Measurements from ENCODE around the gene RINT1.
"Not testable (repeated sequence)": the region's sequence is repeated elsewhere in the genome, so short reads cannot be mapped to it uniquely, and the experiment has no call there.

The RINT1 gene

GRCh38 chr7:105531792-105532671, at the start of gene RINT1:
RINT1 (plus strand) TSS chr7:105532201; CDS start chr7:105532316, 115 bp downstream.
- FAIRE-seq (peak; percentile 67), DNase-seq (ENCODE audit: insufficient read length, low spot score) (peak; percentile 90)
- TF ChIP-seq POLR2A (IDR thresholded peaks at IDR 0.05; ENCODE audit: low read depth, low read length): peak; percentile 99

- DNase-seq (ENCODE audit: insufficient read length, low spot score) (peak; percentile 25), FAIRE-seq (peak; percentile 20)
- TF ChIP-seq POLR2A (IDR thresholded peaks at IDR 0.05; ENCODE audit: low read depth, low read length): no peak
These were observed 44.1 kb upstream of the RINT1 start for GRCh38 chr7:105487579-105488571.

GRCh38 chr7:105489409-105489808, 42.6 kb upstream of the RINT1 start:
- DNase-seq (ENCODE audit: insufficient read length, low spot score): no peak
- no peak for TF ChIP-seq POLR2A (IDR thresholded peaks at IDR 0.05; ENCODE audit: low read depth, low read length)
- no peak for FAIRE-seq

- no peak for FAIRE-seq
These were observed 38.6 kb upstream of the RINT1 start for GRCh38 chr7:105493196-105493922.

GRCh38 chr7:105493923-105494315, 38.1 kb upstream of the RINT1 start:
- DNase-seq (ENCODE audit: insufficient read length, low spot score): no peak
- no peak for TF ChIP-seq POLR2A (IDR thresholded peaks at IDR 0.05; ENCODE audit: low read depth, low read length)

More at GRCh38 chr7:105493196-105493922, 38.6 kb upstream of the RINT1 start:
- no peak for TF ChIP-seq POLR2A (IDR thresholded peaks at IDR 0.05; ENCODE audit: low read depth, low read length)
- no peak for DNase-seq (ENCODE audit: insufficient read length, low spot score)

GRCh38 chr7:105496521-105496920, 35.5 kb upstream of the RINT1 start:
- no peak for FAIRE-seq
- DNase-seq (ENCODE audit: insufficient read length, low spot score): no peak
- TF ChIP-seq POLR2A (IDR thresholded peaks at IDR 0.05; ENCODE audit: low read depth, low read length): no peak

More at GRCh38 chr7:105493923-105494315, 38.1 kb upstream of the RINT1 start:
- no peak for FAIRE-seq

GRCh38 chr7:105497016-105497415, 35.0 kb upstream of the RINT1 start:
- no peak for FAIRE-seq
- no peak for TF ChIP-seq POLR2A (IDR thresholded peaks at IDR 0.05; ENCODE audit: low read depth, low read length)
- DNase-seq (ENCODE audit: insufficient read length, low spot score): no peak

- TF ChIP-seq POLR2A (IDR thresholded peaks at IDR 0.05; ENCODE audit: low read depth, low read length): no peak
- FAIRE-seq: no peak
These were observed 29.8 kb upstream of the RINT1 start for GRCh38 chr7:105502173-105502572.

GRCh38 chr7:105512415-105512814, 19.6 kb upstream of the RINT1 start:
- no peak for FAIRE-seq
- no peak for DNase-seq (ENCODE audit: insufficient read length, low spot score)

More at GRCh38 chr7:105502173-105502572, 29.8 kb upstream of the RINT1 start:
- DNase-seq (ENCODE audit: insufficient read length, low spot score): no peak

GRCh38 chr7:105512926-105513526, 19.0 kb upstream of the RINT1 start:
- DNase-seq (ENCODE audit: insufficient read length, low spot score) (no peak), FAIRE-seq (no peak)
- TF ChIP-seq POLR2A (IDR thresholded peaks at IDR 0.05; ENCODE audit: low read depth, low read length): no peak

More at GRCh38 chr7:105512415-105512814, 19.6 kb upstream of the RINT1 start:
- TF ChIP-seq POLR2A (IDR thresholded peaks at IDR 0.05; ENCODE audit: low read depth, low read length): no peak

GRCh38 chr7:105515610-105516009, 16.4 kb upstream of the RINT1 start:
- not testable (repeated sequence) for FAIRE-seq; DNase-seq (ENCODE audit: insufficient read length, low spot score)

GRCh38 chr7:105519353-105519752, 12.6 kb upstream of the RINT1 start:
- no peak for TF ChIP-seq POLR2A (IDR thresholded peaks at IDR 0.05; ENCODE audit: low read depth, low read length)

GRCh38 chr7:105520620-105521019, 11.4 kb upstream of the RINT1 start:
- DNase-seq (ENCODE audit: insufficient read length, low spot score); FAIRE-seq: not testable (repeated sequence)

More at GRCh38 chr7:105519353-105519752, 12.6 kb upstream of the RINT1 start:
- no peak for FAIRE-seq
- DNase-seq (ENCODE audit: insufficient read length, low spot score): no peak
